ENCODE results near the gene RHOU. TPM values are rescaled to one million over a fixed set of nuclear protein-coding genes. Genes with fewer than 3 reads are reported as not detected.

RHOU gene
- 16.0 TPM for total RNA-seq

GRCh38 chr1:228734881-228735801, at the start of gene RHOU:
Gene RHOU (plus strand): TSS chr1:228735479. CDS start chr1:228735743, 264 bp downstream.

Other genes starting within 250 kb of the RHOU start
- gene RNF187, start 248.1 kb upstream of the RHOU start, total RNA-seq = 25.6 TPM

Measured in metanephros (tissue), 1 donor.